Retinal pigment epithelial cell (primary cell): ENCODE measurements around the gene IMPACT.

ENCODE experiments used
- DNase-seq: peaks from one replicate; pipeline ENCODE4 v3.0.0-alpha.2; 2010; ENCODE audit warnings: low read depth
- H3K4me3 ChIP-seq: 2 replicates; pipeline ENCODE4 v1.5.1; 2011; ENCODE audit warnings: mild to moderate bottlenecking, low read length, control low read depth, moderate library complexity
- CTCF ChIP-seq: conservative IDR thresholded peaks from 2 replicates; pipeline ENCODE4 v1.5.1; 2011; ENCODE audit warnings: low read depth, low read length, control low read depth, inconsistent platforms

The IMPACT gene

GRCh38 chr18:24426398-24427294 lies at the start of gene IMPACT:
Gene IMPACT, plus strand, starts transcription at chr18:24426670. Its CDS starts 87 bp downstream, at chr18:24426757.
- H3K4me3 ChIP-seq, result peak within 1 kb of the TSS; percentile 69
- no peak for TF ChIP-seq CTCF
- peak; percentile 31 for DNase-seq

- no peak for TF ChIP-seq CTCF
- H3K4me3 ChIP-seq, result no peak overlapping the region
- no peak for DNase-seq
Observed at GRCh38 chr18:24378598-24378997, 47.9 kb upstream of the IMPACT start.

GRCh38 chr18:24380163-24380747 lies 46.2 kb upstream of the IMPACT start:
- no peak overlapping the region for H3K4me3 ChIP-seq
- no peak for DNase-seq
- TF ChIP-seq CTCF, result no peak

- H3K4me3 ChIP-seq, result no peak overlapping the region
- no peak for DNase-seq
- no peak for TF ChIP-seq CTCF
Observed at GRCh38 chr18:24381126-24381525, 45.3 kb upstream of the IMPACT start.

GRCh38 chr18:24386681-24387080 lies 39.8 kb upstream of the IMPACT start:
- TF ChIP-seq CTCF, result no peak
- DNase-seq, result no peak
- no peak overlapping the region for H3K4me3 ChIP-seq

- DNase-seq, result no peak
- H3K4me3 ChIP-seq, result no peak overlapping the region
- TF ChIP-seq CTCF, result no peak
Observed at GRCh38 chr18:24388957-24389356, 37.5 kb upstream of the IMPACT start.
